ENCODE data around the gene ANKRD65.

GRCh38 chr1:1437904-1438376 lies 16.9 kb upstream of the ANKRD65 start:
- no peak for TF ChIP-seq POLR2AphosphoS5 (IDR thresholded peaks at IDR 0.05; ENCODE audit: low read depth)
- TF ChIP-seq, protein P1, sequence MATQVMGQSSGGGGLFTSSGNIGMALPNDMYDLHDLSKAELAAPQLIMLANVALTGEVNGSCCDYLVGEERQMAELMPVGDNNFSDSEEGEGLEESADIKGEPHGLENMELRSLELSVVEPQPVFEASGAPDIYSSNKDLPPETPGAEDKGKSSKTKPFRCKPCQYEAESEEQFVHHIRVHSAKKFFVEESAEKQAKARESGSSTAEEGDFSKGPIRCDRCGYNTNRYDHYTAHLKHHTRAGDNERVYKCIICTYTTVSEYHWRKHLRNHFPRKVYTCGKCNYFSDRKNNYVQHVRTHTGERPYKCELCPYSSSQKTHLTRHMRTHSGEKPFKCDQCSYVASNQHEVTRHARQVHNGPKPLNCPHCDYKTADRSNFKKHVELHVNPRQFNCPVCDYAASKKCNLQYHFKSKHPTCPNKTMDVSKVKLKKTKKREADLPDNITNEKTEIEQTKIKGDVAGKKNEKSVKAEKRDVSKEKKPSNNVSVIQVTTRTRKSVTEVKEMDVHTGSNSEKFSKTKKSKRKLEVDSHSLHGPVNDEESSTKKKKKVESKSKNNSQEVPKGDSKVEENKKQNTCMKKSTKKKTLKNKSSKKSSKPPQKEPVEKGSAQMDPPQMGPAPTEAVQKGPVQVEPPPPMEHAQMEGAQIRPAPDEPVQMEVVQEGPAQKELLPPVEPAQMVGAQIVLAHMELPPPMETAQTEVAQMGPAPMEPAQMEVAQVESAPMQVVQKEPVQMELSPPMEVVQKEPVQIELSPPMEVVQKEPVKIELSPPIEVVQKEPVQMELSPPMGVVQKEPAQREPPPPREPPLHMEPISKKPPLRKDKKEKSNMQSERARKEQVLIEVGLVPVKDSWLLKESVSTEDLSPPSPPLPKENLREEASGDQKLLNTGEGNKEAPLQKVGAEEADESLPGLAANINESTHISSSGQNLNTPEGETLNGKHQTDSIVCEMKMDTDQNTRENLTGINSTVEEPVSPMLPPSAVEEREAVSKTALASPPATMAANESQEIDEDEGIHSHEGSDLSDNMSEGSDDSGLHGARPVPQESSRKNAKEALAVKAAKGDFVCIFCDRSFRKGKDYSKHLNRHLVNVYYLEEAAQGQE (IDR thresholded peaks at IDR 0.05; ENCODE audit: insufficient replicate concordance, low read depth): no peak
- no peak for TF ChIP-seq CTCF (IDR thresholded peaks at IDR 0.05; ENCODE audit: insufficient read depth, low read length)
